H1 (cell line): ENCODE measurements around the gene PIGU. TPM values are rescaled to one million over a fixed set of nuclear protein-coding genes. Genes with fewer than 3 reads are reported as not detected.

Source experiments
- CTCF ChIA-PET: fragments of 300-600 bp; sonication (Branson Sonifier 250); formaldehyde crosslinking; loops from one replicate; lab custom pipeline; 2021; ENCODE audit not compliant: partially characterized antibody; lab: Charles Lee
- POLR2A ChIA-PET: fragments of 300-600 bp; sonication (Branson Sonifier 250); formaldehyde crosslinking; loops from one replicate; lab custom pipeline; 2021; ENCODE audit warnings: inconsistent platforms; ENCODE audit not compliant: partially characterized antibody; lab: Charles Lee
- DNase-seq, 2 experiments: peaks; one replicate each; pipeline versions ENCODE4 v3.0.0 to v3.0.0-alpha.2; 2010 to 2022; ENCODE audit warnings: low spot score in 2 of 2, low read depth in 1 of 2, mixed read lengths in 1 of 2
- FAIRE-seq: peaks from 2 replicates; lab custom pipeline; 2011; peaks lifted over from hg19 to GRCh38; lab: Jason Lieb, UNC
- H2AFZ ChIP-seq: 2 replicates; pipeline ENCODE4 v1.8.1; 2012; ENCODE audit warnings: low read length, inconsistent platforms
- H2AK5ac ChIP-seq: 2 replicates; pipeline ENCODE4 v1.6.1; 2013; ENCODE audit warnings: low read depth, low read length
- H2BK120ac ChIP-seq: replicated peaks from 2 replicates; pipeline ENCODE3; 2013; ENCODE audit warnings: low read depth, low read length, inconsistent platforms
- H2BK12ac ChIP-seq: 2 replicates; pipeline ENCODE4 v1.6.1; 2013; ENCODE audit warnings: low read depth, low read length
- H2BK15ac ChIP-seq: 2 replicates; pipeline ENCODE4 v1.6.1; 2013; ENCODE audit warnings: low read length
- H2BK20ac ChIP-seq: 2 replicates; pipeline ENCODE4 v1.6.1; 2013; ENCODE audit warnings: low read length
- H2BK5ac ChIP-seq: 2 replicates; pipeline ENCODE4 v1.6.1; 2013; ENCODE audit warnings: low read depth, low read length
- H3K14ac ChIP-seq: 2 replicates; pipeline ENCODE4 v1.6.1; 2013; ENCODE audit warnings: inconsistent platforms; ENCODE audit not compliant: insufficient read length
- H3K18ac ChIP-seq: 2 replicates; pipeline ENCODE4 v1.6.1; 2013; ENCODE audit warnings: low read length; ENCODE audit errors: extremely low read depth
- H3K23ac ChIP-seq: 2 replicates; pipeline ENCODE4 v1.6.1; 2013; ENCODE audit warnings: inconsistent platforms; ENCODE audit not compliant: insufficient read length
- H3K23me2 ChIP-seq: 2 replicates; pipeline ENCODE4 v1.6.1; 2013; ENCODE audit warnings: low read depth, low read length
- H3K27ac ChIP-seq: 2 replicates; pipeline ENCODE4 v1.6.1; 2011; ENCODE audit warnings: low read depth, low read length, inconsistent platforms
- H3K27me3 ChIP-seq, 4 experiments: replicated peaks in 1 of 4; 1 replicate in 1 of 4; 2 replicates in 3 of 4; pipeline versions ENCODE4 v1.6.1 to v1.8.1; 2011 to 2013; ENCODE audit warnings: low read length in 3 of 4, mild to moderate bottlenecking in 3 of 4, inconsistent platforms in 2 of 4, mixed read lengths in 2 of 4, moderate library complexity in 1 of 4; ENCODE audit not compliant: control insufficient read depth in 3 of 4, insufficient read depth in 3 of 4; ENCODE audit errors: extremely low read depth in 1 of 4
- H3K36me3 ChIP-seq, 4 experiments: 2 replicates each; pipeline versions ENCODE4 v1.6.1 to v1.8.1; 2011 to 2013; ENCODE audit warnings: mild to moderate bottlenecking in 4 of 4, low read length in 3 of 4, moderate library complexity in 2 of 4, control low read depth in 1 of 4, inconsistent platforms in 1 of 4; ENCODE audit not compliant: insufficient read depth in 4 of 4, control insufficient read depth in 2 of 4
- H3K4ac ChIP-seq: replicated peaks from 2 replicates; pipeline ENCODE3; 2013; ENCODE audit warnings: low read length, low read depth, mixed read lengths, inconsistent platforms; ENCODE audit not compliant: insufficient read length
- H3K4me1 ChIP-seq, 4 experiments: replicated peaks in 1 of 4; 1 replicate in 1 of 4; 2 replicates in 3 of 4; pipeline versions ENCODE4 v1.6.1 to v1.8.1; 2011 to 2013; ENCODE audit warnings: low read length in 3 of 4, inconsistent platforms in 2 of 4, mixed read lengths in 1 of 4; ENCODE audit not compliant: insufficient read depth in 4 of 4, control insufficient read depth in 3 of 4
- H3K4me2 ChIP-seq, 2 experiments: 2 replicates each; pipeline versions ENCODE4 v1.6.1 to v1.8.1; 2011 to 2013; ENCODE audit warnings: low read depth in 2 of 2, low read length in 2 of 2, control low read depth in 1 of 2, inconsistent platforms in 1 of 2, mild to moderate bottlenecking in 1 of 2; ENCODE audit not compliant: insufficient read depth in 1 of 2
- H3K4me3 ChIP-seq, 4 experiments: fragments of 200-600, 300-600 bp in 1 of 4; sonication (generic), shearing (Covaris generic), sonication (Bioruptor Twin) in 1 of 4; 2 replicates each; pipeline versions ENCODE4 v1.5.1 to v1.8.1; 2011 to 2016; ENCODE audit warnings: low read length in 4 of 4, low read depth in 3 of 4, control low read depth in 2 of 4, inconsistent platforms in 2 of 4, mild to moderate bottlenecking in 2 of 4, mixed read lengths in 1 of 4, moderate library complexity in 1 of 4; ENCODE audit not compliant: insufficient read depth in 2 of 4; ENCODE audit errors: extremely low read depth in 1 of 4
- H3K56ac ChIP-seq: replicated peaks from 2 replicates; pipeline ENCODE3; 2013; ENCODE audit warnings: low read depth, mild to moderate bottlenecking, mixed read lengths, low read length, inconsistent platforms; ENCODE audit not compliant: insufficient read length
- H3K79me1 ChIP-seq: 2 replicates; pipeline ENCODE4 v1.6.1; 2013; ENCODE audit warnings: low read depth, low read length, control low read depth
- H3K79me2 ChIP-seq, 2 experiments: 2 replicates each; pipeline versions ENCODE4 v1.6.1 to v1.8.1; 2012 to 2013; ENCODE audit warnings: low read length in 2 of 2, mild to moderate bottlenecking in 2 of 2, inconsistent platforms in 1 of 2; ENCODE audit not compliant: insufficient read depth in 2 of 2, control insufficient read depth in 1 of 2
- H3K9ac ChIP-seq, 4 experiments: replicated peaks in 1 of 4; 1 replicate in 1 of 4; 2 replicates in 3 of 4; pipeline versions ENCODE4 v1.6.1 to v1.8.1; 2011 to 2013; ENCODE audit warnings: low read depth in 3 of 4, low read length in 3 of 4, control low read depth in 2 of 4, mild to moderate bottlenecking in 2 of 4, moderate library complexity in 2 of 4, inconsistent platforms in 1 of 4; ENCODE audit errors: extremely low read depth in 1 of 4
- H3K9me3 ChIP-seq, 2 experiments: 2 replicates each; pipeline versions ENCODE4 v1.6.1 to v1.8.1; 2012 to 2013; ENCODE audit warnings: mild to moderate bottlenecking in 2 of 2, moderate library complexity in 2 of 2, control low read depth in 1 of 2, inconsistent platforms in 1 of 2, low read depth in 1 of 2, low read length in 1 of 2, mixed read lengths in 1 of 2; ENCODE audit not compliant: insufficient read depth in 2 of 2
- H4K20me1 ChIP-seq, 2 experiments: replicated peaks in 1 of 2; 2 replicates each; pipeline versions ENCODE3 to v1.8.1; 2011 to 2013; ENCODE audit warnings: inconsistent platforms in 2 of 2, low read length in 2 of 2, mild to moderate bottlenecking in 1 of 2; ENCODE audit not compliant: insufficient read depth in 2 of 2, control insufficient read depth in 1 of 2
- H4K5ac ChIP-seq: 2 replicates; pipeline ENCODE4 v1.6.1; 2013; ENCODE audit warnings: low read length, low read depth, mixed read lengths, inconsistent platforms; ENCODE audit not compliant: insufficient read length
- H4K8ac ChIP-seq: 2 replicates; pipeline ENCODE4 v1.8.0; 2013; ENCODE audit warnings: mild to moderate bottlenecking, moderate library complexity, low read length, inconsistent platforms; ENCODE audit not compliant: insufficient read depth; ENCODE audit errors: extremely low read depth
- H4K91ac ChIP-seq: replicated peaks from 2 replicates; pipeline ENCODE3; 2013; ENCODE audit warnings: low read length, mixed read lengths, inconsistent platforms; ENCODE audit not compliant: insufficient read length
- BRCA1 ChIP-seq: IDR thresholded peaks from 2 replicates; pipeline ENCODE4 v1.6.1; 2012; ENCODE audit warnings: low read depth, low read length, improper control_type of control experiment
- CHD1 ChIP-seq: IDR thresholded peaks from 2 replicates; pipeline ENCODE4 v1.6.1; 2012; ENCODE audit warnings: low read depth, low read length, improper control_type of control experiment
- CHD2 ChIP-seq: IDR thresholded peaks from 2 replicates; pipeline ENCODE4 v1.6.1; 2012; ENCODE audit warnings: low read length, improper control_type of control experiment
- EP300 ChIP-seq, 2 experiments: IDR thresholded peaks; 1 replicate in 1 of 2; 2 replicates in 1 of 2; pipeline ENCODE4 v1.6.1; 2011 to 2012; ENCODE audit warnings: low read depth in 2 of 2, low read length in 2 of 2, mild to moderate bottlenecking in 2 of 2, borderline replicate concordance in 1 of 2, inconsistent platforms in 1 of 2, moderate library complexity in 1 of 2
- GTF2F1 ChIP-seq: IDR thresholded peaks from 2 replicates; pipeline ENCODE4 v1.6.1; 2012; ENCODE audit warnings: low read depth, low read length, improper control_type of control experiment, borderline replicate concordance
- KDM1A ChIP-seq: fragments of 200-600, 300-600 bp; sonication (generic); IDR thresholded peaks from 2 replicates; pipeline ENCODE4 v1.7.1; 2016; ENCODE audit warnings: mild to moderate bottlenecking, low read length, borderline replicate concordance
- NANOG ChIP-seq: IDR thresholded peaks from 2 replicates; pipeline ENCODE4 v1.6.1; 2011; ENCODE audit warnings: low read length, low read depth, mild to moderate bottlenecking, inconsistent platforms; ENCODE audit not compliant: insufficient read depth, poor library complexity, severe bottlenecking
- POLR2A ChIP-seq, 2 experiments: IDR thresholded peaks; 1 replicate in 1 of 2; 2 replicates in 1 of 2; pipeline ENCODE4 v1.6.1; 2011; ENCODE audit warnings: low read depth in 2 of 2, low read length in 2 of 2, mild to moderate bottlenecking in 2 of 2; ENCODE audit errors: control extremely low read depth in 1 of 2
- RNF2 ChIP-seq: fragments of 200-900, 300-1000 bp; sonication (generic); IDR thresholded peaks from 2 replicates; pipeline ENCODE4 v1.7.1; 2016; ENCODE audit warnings: borderline replicate concordance, low read depth, mild to moderate bottlenecking, antibody characterized with exemption, low read length; ENCODE audit not compliant: poor library complexity, severe bottlenecking; ENCODE audit errors: missing control alignments
- SP2 ChIP-seq: IDR thresholded peaks from 2 replicates; pipeline ENCODE4 v1.6.1; 2012; ENCODE audit warnings: mild to moderate bottlenecking, low read length, inconsistent platforms
- TBP ChIP-seq: IDR thresholded peaks from 2 replicates; pipeline ENCODE4 v1.6.1; 2011; ENCODE audit warnings: low read depth, low read length, improper control_type of control experiment
- YY1 ChIP-seq: IDR thresholded peaks from 2 replicates; pipeline ENCODE4 v1.6.1; 2011; ENCODE audit warnings: low read depth, mild to moderate bottlenecking, low read length
- WGBS, 2 experiments: shearing (Covaris generic) in 1 of 2; methylation state at CpG; one replicate each; pipeline versions ENCODE4 v1.1.6 to v1.1.7; 2013 to 2015; ENCODE audit warnings: low lambda C conversion rate in 2 of 2, mixed read lengths in 2 of 2, inconsistent platforms in 1 of 2, low coverage in 1 of 2, missing lambda C conversion rate in 1 of 2; ENCODE audit not compliant: insufficient replicate concordance in 2 of 2, insufficient coverage in 1 of 2, insufficient read length in 1 of 2; ENCODE audit errors: extremely low coverage in 1 of 2, missing lambda C conversion rate in 1 of 2; 5-methylcytosine and 5-hydroxymethylcytosine counted together
- polyA plus RNA-seq, 7 experiments: library from polyadenylated mRNA; depleted of rRNA in 3 of 7; stranded (reverse) in 5 of 7; unstranded in 2 of 7; fragments of >200 nt in 5 of 7; fragments of 200-250 nt in 2 of 7; gene quantifications; 1 replicate in 5 of 7; 2 replicates in 1 of 7; 4 replicates in 1 of 7; pipeline versions ENCODE4 v1.2.1 to v1.2.3, GENCODE V29; 2011 to 2013; ENCODE audit warnings: missing spikeins in 2 of 7, mixed read lengths in 2 of 7
- total RNA-seq: library from RNA; stranded (reverse); fragmentation: NEBNext Ultra II Directional; extraction: Animal tissue kit (Norgen Biotek cat#: 25700); gene quantifications from 2 replicates; pipeline ENCODE4 v1.2.1, GENCODE V29; 2021

The PIGU gene
- total and polyA plus RNA-seq, 2 of the 8 experiments (the other 6 are each of a cell fraction or from before 2014, with no cell fraction given): 28.3 to 117 TPM

DNA sequence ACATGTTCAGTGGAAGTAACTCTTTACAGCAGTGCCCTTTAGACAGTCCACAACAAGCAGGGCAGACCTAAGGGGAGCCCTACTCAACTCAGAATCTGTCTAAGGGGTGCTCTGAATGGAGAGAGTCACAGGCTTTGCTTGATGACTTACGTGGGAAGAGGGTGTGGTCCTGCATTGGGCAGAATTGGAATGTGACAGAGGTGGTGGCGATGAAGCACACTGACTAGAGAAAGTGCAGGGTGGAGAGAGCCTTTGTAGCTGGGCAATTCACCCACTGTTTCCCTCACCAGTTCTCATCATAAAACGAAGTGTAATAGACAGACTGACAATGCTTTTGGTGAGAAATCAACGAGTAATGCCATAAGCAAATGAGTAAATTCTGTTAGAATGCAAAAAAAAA, 38.5 kb upstream of the PIGU start:
- Histone ChIP-seq H4K8ac (no peak overlapping the region), H3K4ac (no peak overlapping the region), H3K27me3 (peaks cover 7 to 18% (median 14%) of the 10 kb centered on the region in 4 experiments), H2BK120ac (no peak overlapping the region), H3K14ac (no peak overlapping the region), H3K18ac (no peak overlapping the region), H2AK5ac (no peak overlapping the region), H2AFZ (no peak overlapping the region), H3K4me2 (no peak overlapping the region), H3K9ac (no peak overlapping the region), H3K23ac (no peak overlapping the region), H3K79me1 (no peaks in the 10 kb centered on the region), H4K91ac (no peak overlapping the region), H3K4me3 (no peak overlapping the region), H3K56ac (no peak overlapping the region), H3K4me1 (peaks cover 0 to under 1% (median 0%) of the 10 kb centered on the region in 4 experiments; a peak in 2 of 7 replicates), H2BK12ac (no peak overlapping the region), H3K36me3 (no peaks in the 10 kb centered on the region), H3K23me2 (peaks cover under 1% of the 10 kb centered on the region; the same call in 1 of the 2 replicates), H4K5ac (no peak overlapping the region), H3K27ac (no peak overlapping the region), H2BK20ac (no peak overlapping the region), H3K9me3 (no peaks in the 10 kb centered on the region), H4K20me1 (peaks cover 0 to 8% of the 10 kb centered on the region in 2 experiments), H2BK15ac (no peak overlapping the region), H3K79me2 (no peaks in the 10 kb centered on the region), H2BK5ac (no peak overlapping the region)
- no peak for DNase-seq
- POLR2A ChIA-PET: no interaction called here
- WGBS, 2 experiments: 84% methylated on average over 4 of the region's 4 CpGs; no CpG with 5 or more reads in 1 of the 2 experiments
- TF ChIP-seq RNF2 (no peak), CHD1 (no peak), KDM1A (no peak), YY1 (no peak), TBP (no peak), SP2 (no peak), CHD2 (no peak), POLR2A (IDR thresholded peaks at IDR 0.05; ENCODE audit: control extremely low read depth in 1 of 2, low read depth in 2 of 2, low read length in 2 of 2) (no peak), NANOG (no peak), EP300 (IDR thresholded peaks at IDR 0.05; ENCODE audit: borderline replicate concordance in 1 of 2, low read depth in 2 of 2, low read length in 2 of 2) (no peak), BRCA1 (no peak), GTF2F1 (no peak)
- FAIRE-seq: no peak
- CTCF ChIA-PET: interaction anchor here (0.8 to 1.3 kb wide), 3 partner anchors 13 to 55 kb away, joined by 3 to 4 read pairs (median 3); no protein-coding TSS in a partner anchor
